Measurements from ENCODE around the gene TIMP3.

- TF ChIP-seq RAD21 (IDR thresholded peaks at IDR 0.05; ENCODE audit: low read length) (no peak), NFE2L2 (IDR thresholded peaks at IDR 0.05; ENCODE audit: low read depth, low read length) (no peak), MAZ (IDR thresholded peaks at IDR 0.05; ENCODE audit: borderline replicate concordance, low read depth, low read length) (no peak), FOS (IDR thresholded peaks at IDR 0.05; ENCODE audit: low read depth, low read length) (no peak), POLR2A (IDR thresholded peaks at IDR 0.05; ENCODE audit: low read depth, low read length) (no peak), RFX5 (IDR thresholded peaks at IDR 0.05; ENCODE audit: low read depth, low read length) (no peak), CHD1 (IDR thresholded peaks at IDR 0.05; ENCODE audit: low read depth, low read length) (no peak), ELK1 (IDR thresholded peaks at IDR 0.05; ENCODE audit: borderline replicate concordance, low read depth, low read length) (no peak), MAFK (IDR thresholded peaks at IDR 0.05; ENCODE audit: low read depth, low read length) (no peak), RCOR1 (IDR thresholded peaks at IDR 0.05; ENCODE audit: insufficient replicate concordance, low read length) (no peak), CEBPB (IDR thresholded peaks at IDR 0.05; ENCODE audit: low read depth, low read length) (no peak)
- TF ChIP-seq, protein P1, sequence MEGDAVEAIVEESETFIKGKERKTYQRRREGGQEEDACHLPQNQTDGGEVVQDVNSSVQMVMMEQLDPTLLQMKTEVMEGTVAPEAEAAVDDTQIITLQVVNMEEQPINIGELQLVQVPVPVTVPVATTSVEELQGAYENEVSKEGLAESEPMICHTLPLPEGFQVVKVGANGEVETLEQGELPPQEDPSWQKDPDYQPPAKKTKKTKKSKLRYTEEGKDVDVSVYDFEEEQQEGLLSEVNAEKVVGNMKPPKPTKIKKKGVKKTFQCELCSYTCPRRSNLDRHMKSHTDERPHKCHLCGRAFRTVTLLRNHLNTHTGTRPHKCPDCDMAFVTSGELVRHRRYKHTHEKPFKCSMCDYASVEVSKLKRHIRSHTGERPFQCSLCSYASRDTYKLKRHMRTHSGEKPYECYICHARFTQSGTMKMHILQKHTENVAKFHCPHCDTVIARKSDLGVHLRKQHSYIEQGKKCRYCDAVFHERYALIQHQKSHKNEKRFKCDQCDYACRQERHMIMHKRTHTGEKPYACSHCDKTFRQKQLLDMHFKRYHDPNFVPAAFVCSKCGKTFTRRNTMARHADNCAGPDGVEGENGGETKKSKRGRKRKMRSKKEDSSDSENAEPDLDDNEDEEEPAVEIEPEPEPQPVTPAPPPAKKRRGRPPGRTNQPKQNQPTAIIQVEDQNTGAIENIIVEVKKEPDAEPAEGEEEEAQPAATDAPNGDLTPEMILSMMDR (conservative IDR thresholded peaks at IDR 0.05; ENCODE audit: low read depth, low read length), result no peak
- TF ChIP-seq, protein P2, sequence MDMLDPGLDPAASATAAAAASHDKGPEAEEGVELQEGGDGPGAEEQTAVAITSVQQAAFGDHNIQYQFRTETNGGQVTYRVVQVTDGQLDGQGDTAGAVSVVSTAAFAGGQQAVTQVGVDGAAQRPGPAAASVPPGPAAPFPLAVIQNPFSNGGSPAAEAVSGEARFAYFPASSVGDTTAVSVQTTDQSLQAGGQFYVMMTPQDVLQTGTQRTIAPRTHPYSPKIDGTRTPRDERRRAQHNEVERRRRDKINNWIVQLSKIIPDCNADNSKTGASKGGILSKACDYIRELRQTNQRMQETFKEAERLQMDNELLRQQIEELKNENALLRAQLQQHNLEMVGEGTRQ (IDR thresholded peaks at IDR 0.05; ENCODE audit: low read depth, low read length), result no peak
Measured at GRCh38 chr22:32870474-32870873, 69.0 kb downstream of the TIMP3 start.

All from IMR-90 (cell line).